Prostate gland (tissue), 2 donors: ENCODE results near the gene SPECC1. TPM values are rescaled to one million over a fixed set of nuclear protein-coding genes. Genes with fewer than 3 reads are reported as not detected.
"Not testable (repeated sequence)": the region's sequence is repeated elsewhere in the genome, so short reads cannot be mapped to it uniquely, and the experiment has no call there.

Source experiments
- DNase-seq: peaks from one replicate; pipeline ENCODE4 v3.0.0-alpha.2; 2019; ENCODE audit warnings: low spot score
- H3K27ac ChIP-seq, 2 donors: fragments of 200-600 bp; sonication (generic); 2 replicates each; pipeline ENCODE4 v1.5.1; 2017 to 2019
- H3K27me3 ChIP-seq: fragments of 200-600 bp; sonication (generic); replicated peaks from 2 replicates; pipeline ENCODE4 v1.5.1; 2019; ENCODE audit not compliant: insufficient read depth
- H3K36me3 ChIP-seq, 2 donors: fragments of 200-600 bp; sonication (generic); 1 replicate in 1 of 2; 2 replicates in 1 of 2; pipeline versions ENCODE4 v1.5.1 to v1.8.1; 2017 to 2019
- H3K4me1 ChIP-seq: fragments of 200-600 bp; sonication (generic); replicated peaks from 2 replicates; pipeline ENCODE4 v1.5.1; 2019
- H3K4me3 ChIP-seq, 2 donors: fragments of 200-600 bp; sonication (generic); 2 replicates each; pipeline ENCODE4 v1.5.1; 2017 to 2019
- H3K9me3 ChIP-seq: fragments of 200-600 bp; sonication (generic); 2 replicates; pipeline ENCODE4 v1.5.1; 2017
- CTCF ChIP-seq, 4 experiments: fragments of 200-600 bp in 2 of 4; fragments of 450-650 bp in 2 of 4; sonication (generic) in 2 of 4; IDR thresholded peaks; 1 replicate in 3 of 4; 2 replicates in 1 of 4; pipeline ENCODE4 v1.5.1; 2016 to 2019; ENCODE audit warnings: antibody characterized with exemption in 4 of 4, mild to moderate bottlenecking in 2 of 4, moderate library complexity in 2 of 4
- POLR2A ChIP-seq: fragments of 450-650 bp; IDR thresholded peaks from one replicate; pipeline ENCODE4 v1.6.1; 2016; ENCODE audit warnings: antibody characterized with exemption, mild to moderate bottlenecking
- POLR2AphosphoS5 ChIP-seq: sonication (generic); formaldehyde crosslinking; IDR thresholded peaks from one replicate; pipeline ENCODE4 v1.6.1; 2017; ENCODE audit warnings: antibody characterized with exemption
- WGBS: methylation state at CpG from one replicate; pipeline ENCODE4 v1.1.5; 2018; 5-methylcytosine and 5-hydroxymethylcytosine counted together
- intact Hi-C: fragments of 100-400 bp; cut with DNase I; formaldehyde crosslinking; loops from one replicate; pipeline ENCODE4 v1.14.2; 2022
- total RNA-seq, 2 donors: library from RNA; depleted of rRNA; stranded (reverse); fragments of >200 nt; gene quantifications; one replicate each; pipeline ENCODE4 v1.1.0, GENCODE V29; 2016

Gene SPECC1
- total RNA-seq, 2 donors from 2014 or later, result 29.7 to 85.5 TPM

DNA sequence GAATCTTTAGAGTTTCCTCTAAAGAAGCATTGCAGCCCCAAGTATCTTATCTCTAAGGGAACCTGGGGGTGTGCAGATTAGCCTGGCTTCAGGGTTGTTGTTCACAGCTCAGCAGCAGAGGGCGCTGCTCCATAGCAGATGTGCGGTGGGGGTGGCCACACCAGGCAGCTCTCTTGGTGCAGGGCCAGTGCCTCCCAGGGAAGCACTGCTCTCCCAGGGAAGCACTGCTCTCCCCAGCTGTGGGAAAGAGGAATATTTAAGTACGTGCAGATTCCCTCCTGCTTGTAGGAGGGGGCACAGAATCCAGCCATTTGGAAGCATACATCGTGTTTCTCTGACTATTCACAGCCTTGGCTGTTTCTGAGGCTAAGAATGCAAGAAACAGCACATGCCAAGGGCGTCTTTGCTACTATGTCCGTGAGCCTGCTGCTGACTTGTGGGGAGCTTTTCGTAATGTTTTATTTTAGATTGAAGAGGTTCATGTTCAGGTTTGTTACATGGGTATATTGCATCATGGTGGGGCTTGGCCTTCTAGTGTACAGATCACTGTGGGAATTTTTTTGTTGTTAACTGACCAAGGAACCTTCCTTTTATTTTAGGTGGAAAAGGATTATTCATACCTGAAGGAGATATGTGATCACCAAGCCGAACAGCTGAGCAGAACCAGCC lies 217.8 kb downstream of the SPECC1 start:
- no peak for TF ChIP-seq POLR2A
- peak; percentile 21 for TF ChIP-seq POLR2AphosphoS5
- peak; percentile 41 to 88 (median 78) for TF ChIP-seq CTCF (IDR thresholded peaks at IDR 0.05)
- Histone ChIP-seq H3K27me3 (no peaks in the 10 kb centered on the region), H3K4me3 (no peak overlapping the region), H3K27ac (no peak overlapping the region), H3K36me3 (no peaks in the 10 kb centered on the region), H3K9me3 (no peaks in the 10 kb centered on the region), H3K4me1 (no peaks in the 10 kb centered on the region)
- peak; percentile 74 for DNase-seq
- intact Hi-C loops, result loop anchor here (2.0 to 5.0 kb wide), 2 partner anchors 106 to 765 kb away; no protein-coding TSS in a partner anchor
- 42% methylated on average over 8 of the region's 8 CpGs for WGBS

GRCh38 chr17:20227720-20228370 lies 218.7 kb downstream of the SPECC1 start:
- H3K36me3 ChIP-seq, H3K4me3 ChIP-seq, H3K27ac ChIP-seq, DNase-seq, H3K9me3 ChIP-seq, H3K27me3 ChIP-seq, H3K4me1 ChIP-seq: not testable (repeated sequence)
- WGBS, result 96% methylated on average over 11 of the region's 11 CpGs
- intact Hi-C loops, result loop anchor here (2.0 to 5.0 kb wide), 2 partner anchors 107 to 764 kb away; no protein-coding TSS in a partner anchor

DNA sequence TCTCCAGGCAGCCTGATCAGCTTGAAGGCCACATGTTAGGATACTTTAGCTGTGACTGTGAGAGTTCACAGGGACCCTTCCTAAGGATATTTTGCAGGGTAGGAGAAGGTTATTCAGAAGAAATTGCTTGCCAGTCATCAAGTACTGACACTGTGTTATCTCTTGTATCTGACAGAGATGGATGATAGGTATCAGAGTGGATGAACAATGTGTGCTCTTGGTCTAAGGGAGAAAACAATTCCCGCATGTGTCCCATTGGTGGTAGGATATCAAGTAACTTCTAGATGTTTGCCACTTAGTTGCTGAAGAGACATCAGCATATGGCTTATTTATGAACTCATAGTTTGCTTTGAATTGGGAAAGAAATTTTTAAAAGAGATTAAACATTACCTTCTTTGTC lies 219.3 kb downstream of the SPECC1 start:
- Histone ChIP-seq H3K27me3 (no peaks in the 10 kb centered on the region), H3K4me3 (no peak overlapping the region), H3K36me3 (no peaks in the 10 kb centered on the region), H3K9me3 (no peaks in the 10 kb centered on the region), H3K27ac (no peak overlapping the region), H3K4me1 (no peaks in the 10 kb centered on the region)
- TF ChIP-seq CTCF (IDR thresholded peaks at IDR 0.05) (no peak), POLR2A (no peak), POLR2AphosphoS5 (no peak)
- no peak for DNase-seq
- intact Hi-C loops, result loop anchor here (5.0 kb wide), 1 partner anchor 764 kb away; no protein-coding TSS in a partner anchor
- 86% methylated on average over 1 of the region's 1 CpG for WGBS

- Histone ChIP-seq H3K27me3 (no peaks in the 10 kb centered on the region), H3K4me3 (no peak overlapping the region), H3K36me3 (no peaks in the 10 kb centered on the region), H3K4me1 (no peaks in the 10 kb centered on the region), H3K9me3 (no peaks in the 10 kb centered on the region), H3K27ac (no peak overlapping the region)
- no peak for DNase-seq
- intact Hi-C loops, result loop anchor here (5.0 kb wide), 1 partner anchor 763 kb away; no protein-coding TSS in a partner anchor
- TF ChIP-seq POLR2A, result no peak
- no peak for TF ChIP-seq POLR2AphosphoS5
- TF ChIP-seq CTCF (IDR thresholded peaks at IDR 0.05), result no peak
- 76% methylated on average over 3 of the region's 3 CpGs for WGBS
Observed at GRCh38 chr17:20228860-20229259, 219.7 kb downstream of the SPECC1 start.

DNA sequence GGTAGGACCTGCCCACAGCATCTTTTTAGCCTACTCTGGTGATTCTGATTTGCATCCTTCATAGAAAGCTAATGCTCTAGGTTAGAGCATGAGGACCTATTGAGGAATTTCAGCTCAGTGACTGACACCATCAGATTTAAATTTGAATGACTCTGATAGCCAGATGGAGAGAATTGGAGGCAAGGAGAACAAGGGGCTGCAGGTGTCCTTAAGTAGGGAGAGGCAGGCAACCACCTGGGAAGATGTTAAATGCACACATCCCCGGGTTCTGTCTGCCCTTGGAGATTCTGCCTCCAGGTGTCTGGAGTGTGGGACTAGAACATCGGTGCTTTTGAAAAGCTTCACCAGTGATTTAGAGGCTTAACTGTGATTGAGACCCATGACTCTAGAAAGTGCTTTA lies 221.8 kb downstream of the SPECC1 start:
- DNase-seq, result no peak
- H3K27me3 ChIP-seq, result no peaks in the 10 kb centered on the region
- no peak overlapping the region for H3K27ac ChIP-seq
- no peaks in the 10 kb centered on the region for H3K9me3 ChIP-seq
- no peak overlapping the region for H3K4me3 ChIP-seq
- H3K4me1 ChIP-seq, result no peaks in the 10 kb centered on the region
- intact Hi-C loops, result no loop called here
- WGBS, result 81% methylated on average over 2 of the region's 2 CpGs
- TF ChIP-seq CTCF (IDR thresholded peaks at IDR 0.05) (no peak), POLR2AphosphoS5 (no peak), POLR2A (no peak)
- no peaks in the 10 kb centered on the region for H3K36me3 ChIP-seq
